VCaP (cell line): ENCODE measurements around the gene ERMARD.

Source experiments
- H3K27ac ChIP-seq: fragments of 450-650 bp; 2 replicates; pipeline ENCODE4 v1.5.1; 2017
- CTCF ChIP-seq: fragments of 450-650 bp; conservative IDR thresholded peaks from 2 replicates; pipeline ENCODE4 v1.5.1; 2017; ENCODE audit warnings: mild to moderate bottlenecking, moderate library complexity

Gene ERMARD

GRCh38 chr6:169824848-169825557, 73.6 kb downstream of the ERMARD start:
- TF ChIP-seq CTCF: no peak
- no peak overlapping the region for H3K27ac ChIP-seq

- H3K27ac ChIP-seq: no peak overlapping the region
- no peak for TF ChIP-seq CTCF
These were observed 74.3 kb downstream of the ERMARD start for GRCh38 chr6:169825558-169826225.

- no peak for TF ChIP-seq CTCF
- H3K27ac ChIP-seq: no peak overlapping the region
These were observed 75.3 kb downstream of the ERMARD start for GRCh38 chr6:169826697-169827096.

- TF ChIP-seq CTCF: no peak
- no peak overlapping the region for H3K27ac ChIP-seq
These were observed 75.9 kb downstream of the ERMARD start for GRCh38 chr6:169827290-169827717.

- TF ChIP-seq CTCF: no peak
- no peak overlapping the region for H3K27ac ChIP-seq
These were observed 76.8 kb downstream of the ERMARD start for GRCh38 chr6:169828176-169828575.

- no peak for TF ChIP-seq CTCF
- H3K27ac ChIP-seq: no peak overlapping the region
These were observed 78.4 kb downstream of the ERMARD start for GRCh38 chr6:169829786-169830185.

- H3K27ac ChIP-seq: no peak overlapping the region
- no peak for TF ChIP-seq CTCF
These were observed 79.5 kb downstream of the ERMARD start for GRCh38 chr6:169830876-169831275.
